Activated naive CD8-positive, alpha-beta T cell treated with anti-CD3 and anti-CD28 coated beads for 36 hours (primary cell): ENCODE data around the gene FICD. TPM values are rescaled to one million over a fixed set of nuclear protein-coding genes. Genes with fewer than 3 reads are reported as not detected.
"Not testable (repeated sequence)": the region's sequence is repeated elsewhere in the genome, so short reads cannot be mapped to it uniquely, and the experiment has no call there.

Experiments used
- DNase-seq: peaks from one replicate; pipeline ENCODE4 v3.0.0; 2021
- H3K27ac Mint-ChIP-seq: one replicate; pipeline ENCODE4 v1.8.0; 2022; ENCODE audit warnings: mild to moderate bottlenecking, moderate library complexity, mixed read lengths
- H3K27me3 Mint-ChIP-seq: one replicate; pipeline ENCODE4 v1.8.0; 2022; ENCODE audit warnings: mild to moderate bottlenecking, mixed read lengths
- H3K36me3 Mint-ChIP-seq: one replicate; pipeline ENCODE4 v1.8.0; 2021; ENCODE audit warnings: mild to moderate bottlenecking, mixed read lengths
- H3K4me1 Mint-ChIP-seq: one replicate; pipeline ENCODE4 v1.8.0; 2021; ENCODE audit warnings: mixed read lengths
- H3K4me3 Mint-ChIP-seq: one replicate; pipeline ENCODE4 v1.8.0; 2022; ENCODE audit warnings: mild to moderate bottlenecking, moderate library complexity, mixed read lengths
- H3K9me3 Mint-ChIP-seq: one replicate; pipeline ENCODE4 v1.8.0; 2022; ENCODE audit warnings: mixed read lengths
- total RNA-seq, 2 experiments: library from RNA; stranded (reverse); gene quantifications; one replicate each; pipeline ENCODE4 v1.2.3, GENCODE V29; 2021

FICD gene
- total RNA-seq, 2 experiments from 2014 or later = 4.2 to 4.3 TPM

DNA sequence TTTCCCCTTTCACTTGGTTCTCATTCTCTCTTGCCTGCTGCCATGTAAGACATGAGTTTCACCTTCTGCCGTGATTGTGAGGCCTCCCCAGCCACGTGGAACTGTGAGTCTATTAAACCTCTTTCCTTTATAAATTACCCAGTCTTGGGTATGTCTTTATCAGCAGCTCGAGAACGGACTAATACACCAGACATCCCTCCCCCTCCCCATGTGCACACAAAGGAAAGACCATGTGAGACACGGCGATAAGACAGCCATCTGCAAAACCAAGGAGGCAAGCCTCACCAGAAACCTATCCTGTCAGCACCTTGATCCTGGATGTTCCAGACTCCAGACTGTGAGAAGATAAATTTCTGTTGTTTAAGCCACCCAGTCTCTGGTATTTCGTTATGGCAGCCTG is 29.7 kb upstream of the FICD start:
- H3K9me3 Mint-ChIP-seq, H3K36me3 Mint-ChIP-seq, H3K4me1 Mint-ChIP-seq, DNase-seq, H3K27ac Mint-ChIP-seq, H3K4me3 Mint-ChIP-seq: not testable (repeated sequence)
- peaks cover 49% of the 10 kb centered on the region for H3K27me3 Mint-ChIP-seq

DNA sequence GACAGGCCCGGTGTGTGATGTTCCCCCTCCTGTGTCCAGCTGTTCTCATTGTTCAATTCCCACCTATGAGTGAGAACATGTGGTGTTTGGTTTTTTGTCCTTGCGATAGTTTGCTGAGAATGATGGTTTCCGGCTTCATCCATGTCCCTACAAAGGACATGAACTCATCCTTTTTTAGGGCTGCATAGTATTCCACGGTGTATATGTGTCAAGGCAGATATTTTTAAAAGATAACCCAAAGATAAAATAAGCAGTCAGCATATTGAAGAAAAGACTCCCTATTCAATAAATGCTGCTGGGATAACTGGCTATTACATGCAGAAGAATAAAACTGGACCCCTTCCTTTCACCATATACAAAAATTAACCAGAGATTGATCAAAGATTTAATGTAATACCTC is 28.0 kb upstream of the FICD start:
- H3K9me3 Mint-ChIP-seq, H3K4me3 Mint-ChIP-seq, DNase-seq, H3K36me3 Mint-ChIP-seq, H3K4me1 Mint-ChIP-seq, H3K27ac Mint-ChIP-seq: not testable (repeated sequence)
- H3K27me3 Mint-ChIP-seq = peaks cover 42% of the 10 kb centered on the region

DNA sequence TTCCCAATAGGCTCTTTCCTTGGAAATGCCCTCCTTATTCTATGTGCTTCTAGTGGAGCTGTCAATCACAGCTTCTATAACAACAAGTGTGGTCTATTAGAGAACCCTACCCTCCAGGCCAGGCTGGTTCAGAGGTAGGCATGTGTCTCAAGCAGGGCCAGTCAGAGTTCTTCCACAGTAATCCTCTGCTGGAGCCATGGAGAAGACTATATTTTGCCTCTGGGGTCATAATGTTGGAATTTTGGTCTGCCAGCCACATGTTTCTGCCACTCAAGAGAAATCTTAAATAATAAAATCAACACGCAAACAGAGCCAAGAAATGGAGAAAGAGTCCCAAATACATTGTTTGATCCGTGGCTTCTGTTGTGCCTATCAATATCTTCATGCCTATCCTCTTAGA is 23.8 kb upstream of the FICD start:
- Mint-ChIP-seq H3K27me3 (peaks cover 37% of the 10 kb centered on the region), H3K36me3 (no peaks in the 10 kb centered on the region), H3K27ac (no peak overlapping the region), H3K4me3 (no peak overlapping the region), H3K4me1 (no peaks in the 10 kb centered on the region), H3K9me3 (peaks cover 5% of the 10 kb centered on the region)
- no peak for DNase-seq

DNA sequence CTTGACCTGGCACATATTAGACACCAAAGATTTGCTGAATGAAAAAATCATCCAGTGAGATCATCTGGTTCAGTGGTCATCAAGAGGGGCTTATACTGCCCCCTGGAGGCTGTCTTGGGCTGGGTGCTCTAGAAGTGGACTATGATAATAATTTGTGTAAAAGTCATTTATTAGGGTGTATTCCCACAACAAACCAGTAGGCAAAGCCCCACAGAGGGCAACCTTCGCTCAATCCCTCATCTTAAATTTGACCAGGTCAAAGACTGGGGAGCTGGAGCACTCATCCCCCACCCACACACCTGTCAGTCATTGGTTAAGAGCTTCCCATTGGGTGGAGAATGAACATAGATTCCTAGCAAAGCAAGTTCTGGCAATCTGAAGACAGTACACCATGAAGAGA is 20.0 kb upstream of the FICD start:
- peaks cover 17% of the 10 kb centered on the region for H3K27me3 Mint-ChIP-seq
- H3K9me3 Mint-ChIP-seq = no peaks in the 10 kb centered on the region
- H3K4me3 Mint-ChIP-seq = no peak overlapping the region
- no peaks in the 10 kb centered on the region for H3K36me3 Mint-ChIP-seq
- no peak overlapping the region for H3K27ac Mint-ChIP-seq
- peak; percentile 18 for DNase-seq
- H3K4me1 Mint-ChIP-seq = no peaks in the 10 kb centered on the region

DNA sequence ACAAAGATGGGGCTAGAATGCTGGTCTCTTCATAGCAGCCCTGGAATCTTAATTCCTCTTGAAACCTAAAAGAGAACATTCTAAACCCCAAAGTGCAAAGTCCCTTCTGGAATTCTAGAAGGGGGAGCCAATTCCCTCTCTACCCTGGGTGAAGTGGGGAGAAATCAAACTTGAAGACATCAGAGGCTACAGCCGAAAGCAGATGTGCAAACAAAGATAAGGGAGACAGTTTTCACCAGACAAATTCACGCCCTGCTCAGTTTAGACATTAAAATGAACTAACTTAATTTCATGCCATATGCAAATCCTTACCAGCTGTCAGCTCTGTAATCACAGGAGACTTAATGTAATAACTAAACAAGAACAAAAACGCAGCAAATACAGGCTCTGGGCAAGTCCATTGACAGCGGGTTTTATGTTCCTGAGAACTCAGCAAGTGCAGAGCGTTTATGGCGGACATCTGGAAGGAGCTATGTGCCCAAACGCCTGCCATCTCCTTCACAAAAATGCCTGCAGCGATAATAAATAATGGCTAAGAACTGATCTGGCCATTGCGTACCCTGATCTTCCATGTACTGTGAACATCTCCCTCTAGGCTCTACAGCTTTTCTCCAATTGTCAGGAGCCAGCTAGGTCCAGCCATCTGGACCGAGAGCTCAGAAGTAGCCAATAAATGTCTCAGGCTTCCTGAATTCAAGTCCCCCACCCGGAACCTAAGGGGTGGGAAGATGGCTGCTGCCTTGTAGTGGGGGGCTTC is 19.1 kb upstream of the FICD start:
- H3K9me3 Mint-ChIP-seq = no peaks in the 10 kb centered on the region
- DNase-seq = no peak
- no peaks in the 10 kb centered on the region for H3K4me1 Mint-ChIP-seq
- no peaks in the 10 kb centered on the region for H3K36me3 Mint-ChIP-seq
- H3K27me3 Mint-ChIP-seq = peaks cover 17% of the 10 kb centered on the region
- H3K4me3 Mint-ChIP-seq = no peak overlapping the region
- H3K27ac Mint-ChIP-seq = no peak overlapping the region

DNA sequence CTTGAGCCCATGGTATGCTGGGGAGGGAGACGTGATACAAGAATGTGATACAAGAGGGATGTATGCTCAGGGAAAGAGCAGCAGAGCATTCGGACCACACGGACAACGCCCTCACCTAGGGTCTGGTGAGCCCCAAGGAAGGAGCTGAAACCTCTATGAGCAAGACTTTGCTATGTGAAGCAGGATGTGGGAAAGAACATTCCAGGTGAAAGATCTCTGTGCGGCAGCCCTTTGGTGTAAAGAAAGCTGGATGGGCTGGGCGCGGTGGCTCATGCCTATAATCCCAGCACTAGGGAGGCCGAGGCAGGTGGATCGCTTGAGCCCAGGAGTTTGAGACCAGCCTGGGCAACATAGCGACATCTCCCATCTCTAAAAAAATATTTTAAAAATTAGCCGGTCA is 16.9 kb upstream of the FICD start:
- Mint-ChIP-seq H3K36me3 (peaks cover 3% of the 10 kb centered on the region), H3K27me3 (peaks cover 17% of the 10 kb centered on the region), H3K9me3 (peaks cover 10% of the 10 kb centered on the region), H3K4me1 (no peaks in the 10 kb centered on the region), H3K27ac (no peak overlapping the region), H3K4me3 (no peak overlapping the region)
- no peak for DNase-seq

DNA sequence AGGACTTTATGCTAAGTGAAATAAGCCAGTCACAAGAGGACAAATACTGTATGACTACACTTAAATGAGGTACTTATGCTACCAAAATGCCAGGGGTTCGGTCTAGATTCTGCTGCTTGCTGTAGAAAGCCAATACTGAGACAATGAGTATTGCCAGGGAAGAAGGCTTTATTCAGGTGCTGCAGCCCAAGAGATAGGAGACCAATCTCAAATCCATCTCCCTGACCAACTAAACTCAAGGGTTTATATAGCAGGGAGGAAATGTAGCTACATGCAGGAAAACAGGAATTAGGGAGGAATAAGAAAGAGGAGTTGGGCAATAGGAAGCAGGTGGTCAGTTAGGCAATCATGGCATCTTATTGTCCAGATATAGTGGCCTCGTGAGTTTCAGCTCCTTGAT is 12.2 kb upstream of the FICD start:
- H3K36me3 Mint-ChIP-seq = peaks cover 4% of the 10 kb centered on the region
- no peak overlapping the region for H3K27ac Mint-ChIP-seq
- H3K9me3 Mint-ChIP-seq = peaks cover 19% of the 10 kb centered on the region
- no peak for DNase-seq
- H3K4me1 Mint-ChIP-seq = no peaks in the 10 kb centered on the region
- no peak overlapping the region for H3K4me3 Mint-ChIP-seq
- peaks cover 5% of the 10 kb centered on the region for H3K27me3 Mint-ChIP-seq

DNA sequence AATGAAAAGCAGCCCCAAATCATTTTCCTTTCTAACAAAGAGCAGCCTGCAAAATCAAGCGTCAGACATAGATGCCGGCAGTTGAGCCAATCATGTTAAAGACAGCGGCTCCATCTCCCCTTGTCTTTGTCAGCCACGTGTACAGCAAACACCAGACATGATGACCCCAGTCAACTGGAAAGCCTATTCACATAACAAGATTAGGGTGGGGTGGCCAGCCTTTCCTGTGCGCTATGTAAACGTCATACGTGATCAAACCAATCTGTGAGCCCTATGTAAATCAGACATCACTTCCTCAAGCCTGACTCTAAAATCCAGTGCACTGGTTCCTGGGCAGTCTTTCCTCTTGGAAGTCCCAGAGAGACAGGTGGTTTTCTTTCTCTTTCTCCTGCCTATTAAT is 9.9 kb upstream of the FICD start:
- Mint-ChIP-seq H3K4me1 (peaks cover 5% of the 10 kb centered on the region), H3K9me3 (peaks cover 19% of the 10 kb centered on the region), H3K36me3 (peaks cover 4% of the 10 kb centered on the region), H3K27me3 (peaks cover 5% of the 10 kb centered on the region), H3K27ac (no peak overlapping the region), H3K4me3 (no peak overlapping the region)
- no peak for DNase-seq

DNA sequence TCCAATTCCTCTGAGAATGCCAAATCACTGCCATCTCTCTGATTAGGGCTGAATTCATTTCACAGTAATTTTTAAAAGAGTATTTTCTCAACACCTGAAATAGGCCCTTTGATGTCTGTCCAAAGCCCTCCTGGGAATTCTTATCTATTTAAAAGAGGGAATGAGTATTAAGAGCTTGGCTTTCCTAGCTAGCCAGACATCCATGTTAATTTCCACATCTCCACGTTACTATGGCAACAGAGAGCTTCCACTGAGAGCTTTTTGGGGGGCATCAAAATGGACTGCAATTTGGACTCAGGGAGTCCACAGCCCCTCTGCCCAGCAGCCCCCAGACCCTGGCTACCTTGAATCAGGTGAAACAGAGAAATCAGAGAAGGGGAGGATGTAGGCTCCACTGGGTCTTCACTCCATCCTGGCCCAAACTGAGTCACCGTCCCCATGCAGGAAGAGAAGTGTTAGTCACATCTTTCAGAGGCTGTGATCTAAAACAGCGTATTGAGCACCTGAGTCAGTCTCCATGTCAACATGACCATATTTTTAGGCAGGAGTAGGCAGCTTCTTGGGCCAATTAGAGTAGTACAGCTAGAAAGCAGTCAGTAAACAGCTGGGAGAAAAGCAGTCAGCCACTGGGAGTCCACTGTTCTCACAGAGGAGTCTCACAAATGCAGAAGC is 7.0 kb upstream of the FICD start:
- Mint-ChIP-seq H3K27ac (no peak overlapping the region), H3K27me3 (peaks cover 5% of the 10 kb centered on the region), H3K9me3 (peaks cover 9% of the 10 kb centered on the region), H3K4me3 (no peak overlapping the region), H3K4me1 (peaks cover 13% of the 10 kb centered on the region), H3K36me3 (peaks cover 1% of the 10 kb centered on the region)
- no peak for DNase-seq

DNA sequence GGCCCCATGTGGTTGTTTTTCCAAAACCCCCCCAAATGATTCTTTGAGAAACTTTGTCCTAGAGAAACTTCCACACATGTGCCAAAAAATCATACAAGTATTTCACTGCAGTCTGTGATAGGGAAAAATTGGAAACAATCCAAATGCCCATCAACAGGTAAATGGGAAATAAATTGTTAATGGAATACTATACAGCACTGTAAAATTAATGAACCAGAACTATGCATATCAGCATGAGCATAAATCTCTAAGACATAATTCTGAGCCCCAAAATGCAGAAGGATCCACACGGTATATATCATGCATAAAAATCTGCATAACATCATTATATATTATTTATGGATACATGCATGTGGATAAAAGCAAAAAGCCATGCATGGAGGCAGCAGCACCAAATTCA is 5.3 kb upstream of the FICD start:
- H3K27me3 Mint-ChIP-seq = peaks cover under 1% of the 10 kb centered on the region
- H3K9me3 Mint-ChIP-seq = no peaks in the 10 kb centered on the region
- H3K27ac Mint-ChIP-seq = no peak overlapping the region
- H3K4me3 Mint-ChIP-seq = no peak overlapping the region
- no peaks in the 10 kb centered on the region for H3K36me3 Mint-ChIP-seq
- H3K4me1 Mint-ChIP-seq = peaks cover 16% of the 10 kb centered on the region
- DNase-seq = no peak

DNA sequence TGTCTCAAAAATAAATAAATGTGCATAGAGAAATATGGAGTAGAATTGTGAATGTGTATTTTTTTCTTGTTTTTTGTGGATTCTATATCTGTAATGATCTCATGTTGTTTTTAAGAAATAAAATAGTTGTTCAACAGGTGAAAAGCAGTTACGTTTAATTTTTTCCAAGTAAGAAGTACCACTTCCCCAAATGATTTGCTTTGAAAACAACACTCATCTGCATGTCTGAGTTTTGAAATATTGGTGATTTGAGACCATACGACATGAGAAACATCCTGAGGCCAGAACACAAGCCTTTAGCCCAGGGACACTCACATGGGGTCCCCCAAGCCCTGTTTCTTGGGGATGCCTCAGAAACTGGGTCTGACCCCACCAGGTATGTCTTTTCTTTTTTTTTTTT is 4.2 kb upstream of the FICD start:
- H3K36me3 Mint-ChIP-seq = no peaks in the 10 kb centered on the region
- H3K4me1 Mint-ChIP-seq = peaks cover 18% of the 10 kb centered on the region
- no peaks in the 10 kb centered on the region for H3K9me3 Mint-ChIP-seq
- no peaks in the 10 kb centered on the region for H3K27me3 Mint-ChIP-seq
- no peak overlapping the region for H3K4me3 Mint-ChIP-seq
- DNase-seq = no peak
- no peak overlapping the region for H3K27ac Mint-ChIP-seq

DNA sequence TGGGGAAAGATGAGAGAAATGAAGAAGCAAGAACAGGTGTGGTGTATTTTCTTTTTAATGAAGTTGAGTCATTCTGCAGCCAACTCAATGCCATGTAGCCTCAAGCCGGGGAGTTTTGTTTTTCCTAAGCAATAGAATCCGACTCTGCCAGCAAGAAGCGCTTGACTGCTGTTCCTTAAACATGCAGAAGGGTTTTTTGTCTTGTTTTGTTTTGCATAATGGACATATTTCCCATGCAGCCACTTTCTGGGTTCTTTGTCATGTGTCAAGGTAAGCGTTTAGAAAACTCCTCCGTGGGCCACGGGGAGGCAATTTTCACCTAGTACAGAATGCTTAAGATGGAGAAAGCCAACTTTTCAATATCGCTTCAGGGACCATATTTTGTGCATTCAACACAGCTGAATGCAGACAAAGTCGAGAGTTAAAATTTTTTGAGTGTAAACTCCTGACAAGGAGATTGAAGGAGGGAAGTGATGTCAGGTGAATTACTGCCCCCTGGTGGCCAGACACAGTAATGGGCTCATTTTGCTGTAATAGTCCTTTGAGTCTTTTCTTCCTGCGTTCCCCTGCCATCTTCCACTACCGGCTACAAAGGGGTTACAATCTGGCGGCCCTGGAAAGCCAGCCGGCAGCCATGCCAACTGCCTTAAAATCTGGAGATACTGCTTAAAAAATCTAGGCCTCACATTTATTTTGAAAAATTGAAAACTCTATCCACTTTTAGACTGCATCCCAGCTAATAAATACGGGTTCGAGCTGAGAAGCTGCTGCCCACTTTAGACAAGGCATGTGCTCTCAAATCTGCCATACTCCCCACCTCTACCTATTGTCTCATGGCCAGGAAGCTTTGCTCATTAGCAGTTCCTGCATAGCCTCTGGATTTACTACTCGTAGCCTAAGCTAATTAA is 3.2 kb upstream of the FICD start:
- H3K36me3 Mint-ChIP-seq = no peaks in the 10 kb centered on the region
- DNase-seq = peak; percentile 70
- H3K27ac Mint-ChIP-seq = no peak overlapping the region
- peak overlapping the region; percentile 14 for H3K4me3 Mint-ChIP-seq
- peaks cover 24% of the 10 kb centered on the region for H3K4me1 Mint-ChIP-seq
- H3K9me3 Mint-ChIP-seq = no peaks in the 10 kb centered on the region
- H3K27me3 Mint-ChIP-seq = no peaks in the 10 kb centered on the region

DNA sequence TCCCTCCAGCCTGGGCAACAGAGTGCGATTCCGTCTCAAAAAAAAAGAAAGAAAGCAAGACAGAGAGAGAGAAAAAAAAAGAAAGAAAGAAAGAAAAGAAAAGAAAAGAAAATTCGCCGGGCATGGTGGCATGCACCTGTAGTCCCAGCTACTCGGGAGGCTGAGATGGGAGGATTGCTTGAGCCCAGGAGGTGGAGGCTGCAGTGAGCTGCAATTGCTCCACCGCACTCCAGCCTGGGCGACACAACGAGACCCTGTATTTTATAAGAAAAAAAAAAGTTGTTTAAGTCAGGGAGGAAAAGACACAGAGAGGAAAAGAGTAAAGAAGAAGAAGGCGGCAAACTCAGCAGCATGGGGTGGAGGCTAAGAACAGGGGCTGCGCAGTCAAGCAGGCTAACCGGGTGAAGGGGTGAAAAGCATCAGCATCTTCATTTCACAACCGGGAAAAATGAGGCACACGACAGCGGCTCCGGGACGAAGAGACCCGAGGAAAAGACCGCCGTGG is 557 bp upstream of the FICD start:
- peaks cover 23% of the 10 kb centered on the region for H3K4me1 Mint-ChIP-seq
- peak overlapping the region; percentile 74 for H3K27ac Mint-ChIP-seq
- no peaks in the 10 kb centered on the region for H3K27me3 Mint-ChIP-seq
- H3K36me3 Mint-ChIP-seq = peaks cover 5% of the 10 kb centered on the region
- no peak for DNase-seq
- H3K9me3 Mint-ChIP-seq = no peaks in the 10 kb centered on the region
- H3K4me3 Mint-ChIP-seq = peak overlapping the region; percentile 89

DNA sequence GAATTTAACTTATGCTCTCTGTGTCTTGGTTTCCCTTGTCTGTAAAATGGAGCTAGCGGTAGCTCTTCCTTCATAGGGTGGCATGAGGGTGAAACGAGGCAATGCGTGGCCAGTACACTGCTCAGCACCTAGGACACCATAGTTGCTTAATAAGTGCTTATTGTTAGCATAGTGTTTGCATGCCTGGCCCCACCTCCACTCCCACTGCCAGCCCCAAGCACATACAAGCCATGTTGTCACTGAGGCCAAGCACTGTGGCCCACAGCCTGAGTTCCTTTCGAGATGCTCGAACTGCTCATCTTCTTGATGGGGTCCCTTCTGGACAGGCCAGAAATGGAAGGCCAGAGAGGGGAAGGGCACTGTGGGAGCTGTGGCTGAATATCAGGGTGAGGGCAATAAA is 839 bp downstream of the FICD start:
- no peaks in the 10 kb centered on the region for H3K27me3 Mint-ChIP-seq

More for the DNA sequence above, 839 bp downstream of the FICD start:
- Mint-ChIP-seq H3K9me3 (no peaks in the 10 kb centered on the region), H3K36me3 (peaks cover 13% of the 10 kb centered on the region), H3K27ac (peak overlapping the region; percentile 86), H3K4me3 (peak overlapping the region; percentile 89), H3K4me1 (peaks cover 28% of the 10 kb centered on the region)
- no peak for DNase-seq
